SK-N-SH (cell line): ENCODE results near the gene POU2AF1. TPM values are rescaled to one million over a fixed set of nuclear protein-coding genes. Genes with fewer than 3 reads are reported as not detected.

Source experiments
- CTCF ChIA-PET: fragments of 300-600, 350-600 bp; formaldehyde crosslinking; extraction: SDS; loops from one replicate; lab custom pipeline; 2021; lab: Yijun Ruan, JAX
- POLR2A ChIA-PET: fragments of 350-600 bp; sonication (Branson Sonifier 250); formaldehyde crosslinking; extraction: SDS; loops from one replicate; lab custom pipeline; 2020; ENCODE audit warnings: antibody characterized with exemption, inconsistent platforms; lab: Yijun Ruan, JAX
- DNase-seq: peaks from one replicate; pipeline ENCODE4 v3.0.0; 2012
- H2AFZ ChIP-seq: fragments of 200-600 bp; sonication (generic); 2 replicates; pipeline ENCODE4 v1.8.1; 2016; ENCODE audit warnings: antibody characterized with exemption, mild to moderate bottlenecking, low read depth
- H3F3A ChIP-seq: fragments of 200-600 bp; sonication (generic); replicated peaks from 2 replicates; pipeline ENCODE3; 2016; ENCODE audit warnings: antibody characterized with exemption, mild to moderate bottlenecking; ENCODE audit not compliant: insufficient read depth
- H3K27ac ChIP-seq, 2 experiments: fragments of 200-500 bp in 1 of 2; fragments of 200-600 bp in 1 of 2; sonication (Bioruptor generic) in 1 of 2; sonication (generic), shearing (Covaris generic) in 1 of 2; 2 replicates each; pipeline versions ENCODE4 v1.5.1 to v1.6.1; 2014 to 2016; ENCODE audit warnings: low read depth in 2 of 2, inconsistent platforms in 1 of 2, low read length in 1 of 2, mild to moderate bottlenecking in 1 of 2, mixed read lengths in 1 of 2
- H3K27me3 ChIP-seq: fragments of 200-600 bp; sonication (generic), shearing (Covaris generic); 2 replicates; pipeline ENCODE4 v1.6.1; 2016; ENCODE audit warnings: mixed run types; ENCODE audit not compliant: insufficient read depth
- H3K36me3 ChIP-seq, 2 experiments: fragments of 200-500 bp in 1 of 2; fragments of 200-600 bp in 1 of 2; sonication (Bioruptor generic) in 1 of 2; sonication (generic) in 1 of 2; replicated peaks in 1 of 2; 2 replicates each; pipeline versions ENCODE3 to v1.5.1; 2014 to 2016; ENCODE audit warnings: low read length in 1 of 2, mild to moderate bottlenecking in 1 of 2; ENCODE audit not compliant: insufficient read depth in 2 of 2, control insufficient read depth in 1 of 2
- H3K4me1 ChIP-seq, 2 experiments: fragments of 200-500 bp in 1 of 2; fragments of 200-600 bp in 1 of 2; sonication (Bioruptor generic) in 1 of 2; sonication (generic), shearing (Covaris generic) in 1 of 2; 2 replicates each; pipeline versions ENCODE4 v1.5.1 to v1.6.1; 2014 to 2016; ENCODE audit warnings: low read depth in 1 of 2, low read length in 1 of 2, mixed run types in 1 of 2; ENCODE audit not compliant: insufficient read depth in 2 of 2, control insufficient read depth in 1 of 2
- H3K4me2 ChIP-seq: fragments of 200-600 bp; sonication (generic), shearing (Covaris generic); 2 replicates; pipeline ENCODE4 v1.6.1; 2017; ENCODE audit warnings: mixed run types
- H3K4me3 ChIP-seq, 2 experiments: fragments of 200-500 bp in 1 of 2; fragments of 200-600 bp in 1 of 2; sonication (Bioruptor generic) in 1 of 2; sonication (generic), shearing (Covaris generic) in 1 of 2; 2 replicates each; pipeline versions ENCODE4 v1.5.1 to v1.8.1; 2014 to 2016; ENCODE audit warnings: low read depth in 2 of 2, inconsistent platforms in 1 of 2, low read length in 1 of 2, mild to moderate bottlenecking in 1 of 2, mixed read lengths in 1 of 2, moderate library complexity in 1 of 2
- H3K79me2 ChIP-seq: fragments of 200-600 bp; sonication (generic); 2 replicates; pipeline ENCODE4 v1.8.1; 2017; ENCODE audit warnings: mild to moderate bottlenecking; ENCODE audit not compliant: insufficient read depth
- H3K9ac ChIP-seq: fragments of 200-600 bp; sonication (generic); 2 replicates; pipeline ENCODE4 v1.6.1; 2017; ENCODE audit warnings: mixed run types
- H3K9me2 ChIP-seq: fragments of 200-600 bp; sonication (generic); 2 replicates; pipeline ENCODE4 v1.6.1; 2017; ENCODE audit warnings: mixed run types
- H3K9me3 ChIP-seq: fragments of 200-600 bp; sonication (generic); 2 replicates; pipeline ENCODE4 v1.6.1; 2017; ENCODE audit warnings: mixed run types, mild to moderate bottlenecking, moderate library complexity
- H4K20me1 ChIP-seq: fragments of 200-600 bp; sonication (generic); 2 replicates; pipeline ENCODE4 v1.6.1; 2017; ENCODE audit warnings: mild to moderate bottlenecking, mixed run types; ENCODE audit not compliant: insufficient read depth
- FOXM1 ChIP-seq: IDR thresholded peaks from 2 replicates; pipeline ENCODE4 v1.4.0; 2012; ENCODE audit warnings: low read depth, mild to moderate bottlenecking
- GATA2 ChIP-seq: sonication (generic); formaldehyde crosslinking; IDR thresholded peaks from 2 replicates; pipeline ENCODE4 v1.5.0; 2020; ENCODE audit warnings: mild to moderate bottlenecking, missing genetic modification reagents
- IRF3 ChIP-seq: fragments of 150-350 bp; IDR thresholded peaks from 2 replicates; pipeline ENCODE4 v1.6.1; 2016; ENCODE audit warnings: mild to moderate bottlenecking, low read depth, low read length
- JUND ChIP-seq: IDR thresholded peaks from 2 replicates; pipeline ENCODE4 v1.4.0; 2012
- MXI1 ChIP-seq: IDR thresholded peaks from 2 replicates; pipeline ENCODE4 v1.6.1; 2012; ENCODE audit warnings: mild to moderate bottlenecking, low read depth, low read length, improper control_type of control experiment
- PBX3 ChIP-seq: IDR thresholded peaks from 2 replicates; pipeline ENCODE4; 2012
- RAD21 ChIP-seq: IDR thresholded peaks from 2 replicates; pipeline ENCODE4 v1.6.1; 2012; ENCODE audit warnings: mild to moderate bottlenecking, low read length
- RCOR1 ChIP-seq: fragments of 150-350 bp; IDR thresholded peaks from 2 replicates; pipeline ENCODE4 v1.6.1; 2017; ENCODE audit warnings: antibody characterized with exemption, low read length
- SIN3A ChIP-seq: IDR thresholded peaks from 2 replicates; pipeline ENCODE4 v1.6.1; 2012; ENCODE audit warnings: low read depth, mild to moderate bottlenecking, low read length, moderate library complexity, borderline replicate concordance
- SMC3 ChIP-seq: IDR thresholded peaks from 2 replicates; pipeline ENCODE4 v1.6.1; 2012; ENCODE audit warnings: low read depth, low read length, improper control_type of control experiment
- USF1 ChIP-seq: IDR thresholded peaks from 2 replicates; pipeline ENCODE4 v1.4.0; 2012; ENCODE audit warnings: low read depth, borderline replicate concordance
- USF2 ChIP-seq: fragments of 150-350 bp; IDR thresholded peaks from 2 replicates; pipeline ENCODE4 v1.6.1; 2017; ENCODE audit warnings: antibody characterized with exemption, low read length, low read depth, borderline replicate concordance
- YY1 ChIP-seq: IDR thresholded peaks from 2 replicates; pipeline ENCODE4 v1.4.0; 2012; ENCODE audit warnings: low read depth, mild to moderate bottlenecking
- ZBTB33 ChIP-seq: IDR thresholded peaks from 2 replicates; pipeline ENCODE4 v1.4.0; 2012; ENCODE audit warnings: low read depth, borderline replicate concordance
- WGBS: methylation state at CpG from one replicate; pipeline ENCODE4 v1.1.6; 2017; ENCODE audit warnings: low lambda C conversion rate; 5-methylcytosine and 5-hydroxymethylcytosine counted together
- polyA plus RNA-seq, 3 experiments: library from polyadenylated mRNA; depleted of rRNA; stranded (reverse); fragments of >200 nt; gene quantifications; 2 replicates each; pipeline ENCODE4 v1.2.3, GENCODE V29; 2012

POU2AF1 gene
- polyA plus RNA-seq, 1 of the 3 experiments (the other 2 are of a cell fraction), result 0.07 TPM

GRCh38 chr11:111326824-111327223 lies 52.3 kb downstream of the POU2AF1 start:
- Histone ChIP-seq H3K27ac (no peak overlapping the region), H2AFZ (no peak overlapping the region), H3K4me1 (peaks cover 6 to 18% of the 10 kb centered on the region in 2 experiments; a peak in 3 of 4 replicates), H3K4me2 (no peak overlapping the region), H4K20me1 (no peaks in the 10 kb centered on the region), H3K79me2 (no peaks in the 10 kb centered on the region), H3K27me3 (no peaks in the 10 kb centered on the region), H3K9ac (no peak overlapping the region), H3K9me2 (no peaks in the 10 kb centered on the region), H3F3A (peaks cover 2% of the 10 kb centered on the region), H3K9me3 (no peaks in the 10 kb centered on the region), H3K4me3 (no peak overlapping the region), H3K36me3 (no peaks in the 10 kb centered on the region)
- no peak for DNase-seq
- TF ChIP-seq YY1, result no peak
- TF ChIP-seq GATA2 (CRISPR knock-in tag), result no peak
- TF ChIP-seq IRF3, result no peak
- no peak for TF ChIP-seq JUND
- no peak for TF ChIP-seq RCOR1
- TF ChIP-seq SMC3, result no peak
- no peak for TF ChIP-seq SIN3A
- TF ChIP-seq ZBTB33, result no peak
- no peak for TF ChIP-seq USF1
- TF ChIP-seq FOXM1, result no peak
- TF ChIP-seq MXI1, result no peak
- TF ChIP-seq RAD21, result no peak
- TF ChIP-seq PBX3, result no peak
- no peak for TF ChIP-seq USF2
- 70% methylated on average over 4 of the region's 4 CpGs for WGBS
- CTCF ChIA-PET, result interaction anchor here (0.9 to 4.6 kb wide), 7 partner anchors 12 to 119 kb away, joined by 3 to 14 read pairs (median 3); partner anchors contain the start of gene POU2AF3
- POLR2A ChIA-PET, result no interaction called here
